BJ (cell line): ENCODE results near the gene TSPAN18. TPM values are rescaled to one million over a fixed set of nuclear protein-coding genes. Genes with fewer than 3 reads are reported as not detected.

ENCODE experiments used
- CTCF ChIA-PET: fragments of 350-600 bp; formaldehyde crosslinking; extraction: SDS; loops from one replicate; lab custom pipeline; 2021; ENCODE audit warnings: antibody characterized with exemption, inconsistent platforms; lab: Yijun Ruan, JAX
- POLR2A ChIA-PET: fragments of 300-600 bp; sonication (Branson Sonifier 250); formaldehyde crosslinking; extraction: SDS; loops from one replicate; lab custom pipeline; 2021; ENCODE audit warnings: antibody characterized with exemption; lab: Charles Lee
- DNase-seq: peaks from one replicate; pipeline ENCODE4 v3.0.0-alpha.2; 2011; ENCODE audit warnings: low read depth
- H3K27me3 ChIP-seq: 2 replicates; pipeline ENCODE4 v1.6.0; 2011; ENCODE audit warnings: low read length; ENCODE audit not compliant: control insufficient read depth, insufficient read depth
- H3K36me3 ChIP-seq: 2 replicates; pipeline ENCODE4 v1.5.1; 2011; ENCODE audit warnings: low read length; ENCODE audit not compliant: control insufficient read depth, insufficient read depth
- H3K4me3 ChIP-seq: 2 replicates; pipeline ENCODE4 v1.5.1; 2011; ENCODE audit warnings: low read depth, mild to moderate bottlenecking, control low read depth, low read length
- CTCF ChIP-seq: IDR thresholded peaks from 2 replicates; pipeline ENCODE4 v1.5.1; 2011; ENCODE audit warnings: low read depth, mild to moderate bottlenecking, control low read depth, inconsistent platforms, low read length, moderate library complexity; ENCODE audit not compliant: insufficient read depth
- polyA plus RNA-seq: library from polyadenylated mRNA; depleted of rRNA; stranded (reverse); fragments of >200 nt; gene quantifications from 2 replicates; pipeline ENCODE4 v1.2.3, GENCODE V29; 2011

Gene TSPAN18
- polyA plus RNA-seq, 1 experiment: 0.55 TPM

- H3K4me3 ChIP-seq: peak overlapping the region; percentile 35
- DNase-seq: no peak
- H3K36me3 ChIP-seq: no peaks in the 10 kb centered on the region
- CTCF ChIA-PET: interaction anchor here (0.6 to 1.0 kb wide), 4 partner anchors 19 to 199 kb away, joined by 3 to 4 read pairs (median 4); no protein-coding TSS in a partner anchor
- POLR2A ChIA-PET: no interaction called here
- peaks cover 26% of the 10 kb centered on the region for H3K27me3 ChIP-seq
- peak; percentile 94 for TF ChIP-seq CTCF
Observed at GRCh38 chr11:44727373-44728287, 868 bp downstream of the TSPAN18 start.

- H3K27me3 ChIP-seq: peaks cover 26% of the 10 kb centered on the region
- DNase-seq: no peak
- POLR2A ChIA-PET: no interaction called here
- no peaks in the 10 kb centered on the region for H3K36me3 ChIP-seq
- TF ChIP-seq CTCF: no peak
- CTCF ChIA-PET: interaction anchor here (0.6 to 4.2 kb wide), 3 partner anchors 15 to 165 kb away, joined by 3 to 29 read pairs (median 4); no protein-coding TSS in a partner anchor
- H3K4me3 ChIP-seq: no peak overlapping the region
Observed at GRCh38 chr11:44728491-44728910, 1.7 kb downstream of the TSPAN18 start.

- DNase-seq: no peak
- Histone ChIP-seq H3K36me3 (no peaks in the 10 kb centered on the region), H3K4me3 (no peak overlapping the region), H3K27me3 (peaks cover 26% of the 10 kb centered on the region)
- POLR2A ChIA-PET: no interaction called here
- no peak for TF ChIP-seq CTCF
- CTCF ChIA-PET: interaction anchor here (0.6 to 4.2 kb wide), 5 partner anchors 15 to 165 kb away, joined by 3 to 29 read pairs (median 4); no protein-coding TSS in a partner anchor
Observed at GRCh38 chr11:44729063-44729462, 2.3 kb downstream of the TSPAN18 start.

- CTCF ChIA-PET: interaction anchor here (0.7 to 4.2 kb wide), 7 partner anchors 11 to 181 kb away, joined by 3 to 29 read pairs (median 4); no protein-coding TSS in a partner anchor
- POLR2A ChIA-PET: no interaction called here
- Histone ChIP-seq H3K36me3 (no peaks in the 10 kb centered on the region), H3K4me3 (no peak overlapping the region), H3K27me3 (peaks cover 26% of the 10 kb centered on the region)
- no peak for DNase-seq
- no peak for TF ChIP-seq CTCF
Observed at GRCh38 chr11:44729713-44730112, 3.0 kb downstream of the TSPAN18 start.

- POLR2A ChIA-PET: no interaction called here
- Histone ChIP-seq H3K36me3 (no peaks in the 10 kb centered on the region), H3K27me3 (peaks cover 28% of the 10 kb centered on the region)
Observed at GRCh38 chr11:44730775-44731174, 4.0 kb downstream of the TSPAN18 start.

More at GRCh38 chr11:44730775-44731174, 4.0 kb downstream of the TSPAN18 start:
- no peak for TF ChIP-seq CTCF
- DNase-seq: no peak
- CTCF ChIA-PET: interaction anchor here (1.0 to 4.2 kb wide), 5 partner anchors 45 to 180 kb away, joined by 3 to 29 read pairs (median 4); no protein-coding TSS in a partner anchor
- H3K4me3 ChIP-seq: no peak overlapping the region
